ENCODE data around the gene ECHS1.

GRCh38 chr10:133350950-133351329, 22.2 kb downstream of the ECHS1 start:
- TF ChIP-seq CTCF (IDR thresholded peaks at IDR 0.05; ENCODE audit: control extremely low read depth in 1 of 3, insufficient read depth in 1 of 3, low read depth in 1 of 3, low read length in 3 of 3) (no peak), POLR2AphosphoS5 (IDR thresholded peaks at IDR 0.05; ENCODE audit: low read depth, low read length) (no peak), JUND (IDR thresholded peaks at IDR 0.05; ENCODE audit: low read length) (no peak), POLR2A (IDR thresholded peaks at IDR 0.05; ENCODE audit: control extremely low read depth in 1 of 2, low read depth in 2 of 2, low read length in 2 of 2) (no peak), NRF1 (IDR thresholded peaks at IDR 0.05; ENCODE audit: low read depth, low read length) (no peak), RAD21 (IDR thresholded peaks at IDR 0.05 in 1 of 2, conservative IDR thresholded peaks at IDR 0.05 in 1 of 2; ENCODE audit: low read depth in 2 of 2, low read length in 2 of 2) (no peak), MAX (IDR thresholded peaks at IDR 0.05) (no peak), CREB1 (IDR thresholded peaks at IDR 0.05) (no peak), EGR1 (IDR thresholded peaks at IDR 0.05; ENCODE audit: borderline replicate concordance, low read depth, low read length) (no peak), YY1 (IDR thresholded peaks at IDR 0.05; ENCODE audit: low read depth, low read length) (no peak)
